Glutamatergic neuron (in vitro differentiated cells): ENCODE measurements around the gene REEP3. TPM values are rescaled to one million over a fixed set of nuclear protein-coding genes. Genes with fewer than 3 reads are reported as not detected.

ENCODE experiments used
- DNase-seq: peaks from one replicate; pipeline ENCODE4 v3.0.0; 2022
- H3K27ac Mint-ChIP-seq: one replicate; pipeline ENCODE4 v1.8.0; 2020; ENCODE audit warnings: mild to moderate bottlenecking, mixed read lengths, inconsistent platforms; ENCODE audit not compliant: unreplicated experiment
- H3K27me3 Mint-ChIP-seq: one replicate; pipeline ENCODE4 v1.8.0; 2020; ENCODE audit warnings: mild to moderate bottlenecking, moderate library complexity, mixed read lengths, inconsistent platforms; ENCODE audit not compliant: unreplicated experiment
- H3K36me3 Mint-ChIP-seq: one replicate; pipeline ENCODE4 v1.8.0; 2020; ENCODE audit warnings: mild to moderate bottlenecking, mixed read lengths, inconsistent platforms; ENCODE audit not compliant: unreplicated experiment
- H3K4me1 Mint-ChIP-seq: one replicate; pipeline ENCODE4 v1.8.0; 2020; ENCODE audit warnings: mild to moderate bottlenecking, low read depth, mixed read lengths, inconsistent platforms; ENCODE audit not compliant: unreplicated experiment
- H3K4me3 Mint-ChIP-seq: one replicate; pipeline ENCODE4 v1.8.0; 2020; ENCODE audit warnings: mild to moderate bottlenecking, mixed read lengths, inconsistent platforms; ENCODE audit not compliant: unreplicated experiment
- H3K9me3 Mint-ChIP-seq: one replicate; pipeline ENCODE4 v1.8.0; 2020; ENCODE audit warnings: mild to moderate bottlenecking, moderate library complexity, mixed read lengths, inconsistent platforms; ENCODE audit not compliant: unreplicated experiment
- CTCF ChIP-seq: fragments of 200-600 bp; sonication (generic); IDR thresholded peaks from one replicate; pipeline ENCODE4 v1.5.0; 2021; ENCODE audit not compliant: partially characterized antibody, unreplicated experiment
- total RNA-seq: library from RNA; stranded (reverse); fragmentation: NEBNext Ultra II Directional; extraction: Animal tissue kit (Norgen Biotek cat#: 25700); gene quantifications from one replicate; pipeline ENCODE4 v1.2.1, GENCODE V29; 2021; ENCODE audit not compliant: unreplicated experiment

REEP3 gene
- total RNA-seq, 1 donor from 2014 or later = 47.1 TPM

- DNase-seq = no peak
- no peak for TF ChIP-seq CTCF
- Mint-ChIP-seq H3K27ac (no peak overlapping the region), H3K4me1 (peaks cover 14% of the 10 kb centered on the region), H3K9me3 (no peaks in the 10 kb centered on the region), H3K4me3 (no peak overlapping the region), H3K36me3 (peaks cover 5% of the 10 kb centered on the region), H3K27me3 (no peaks in the 10 kb centered on the region)
Measured at GRCh38 chr10:63574011-63574410, 52.8 kb downstream of the REEP3 start.

- H3K27me3 Mint-ChIP-seq = no peaks in the 10 kb centered on the region
- no peak overlapping the region for H3K4me3 Mint-ChIP-seq
- TF ChIP-seq CTCF = no peak
- peaks cover 14% of the 10 kb centered on the region for H3K4me1 Mint-ChIP-seq
- peaks cover 5% of the 10 kb centered on the region for H3K36me3 Mint-ChIP-seq
- H3K9me3 Mint-ChIP-seq = no peaks in the 10 kb centered on the region
- no peak overlapping the region for H3K27ac Mint-ChIP-seq
- no peak for DNase-seq
Measured at GRCh38 chr10:63576501-63576900, 55.3 kb downstream of the REEP3 start.

- Mint-ChIP-seq H3K9me3 (no peaks in the 10 kb centered on the region), H3K4me1 (peaks cover 9% of the 10 kb centered on the region), H3K27me3 (no peaks in the 10 kb centered on the region), H3K27ac (no peak overlapping the region), H3K36me3 (peaks cover 5% of the 10 kb centered on the region), H3K4me3 (no peak overlapping the region)
- no peak for DNase-seq
- TF ChIP-seq CTCF = no peak
Measured at GRCh38 chr10:63578501-63578900, 57.3 kb downstream of the REEP3 start.

- H3K36me3 Mint-ChIP-seq = peaks cover 5% of the 10 kb centered on the region
- H3K27me3 Mint-ChIP-seq = no peaks in the 10 kb centered on the region
- no peak overlapping the region for H3K4me3 Mint-ChIP-seq
- no peak for TF ChIP-seq CTCF
- H3K27ac Mint-ChIP-seq = no peak overlapping the region
- no peaks in the 10 kb centered on the region for H3K9me3 Mint-ChIP-seq
- H3K4me1 Mint-ChIP-seq = peaks cover 9% of the 10 kb centered on the region
- no peak for DNase-seq
Measured at GRCh38 chr10:63579371-63580014, 58.3 kb downstream of the REEP3 start.

GRCh38 chr10:63582690-63583089, 61.5 kb downstream of the REEP3 start:
- Mint-ChIP-seq H3K27ac (no peak overlapping the region), H3K4me1 (peaks cover 10% of the 10 kb centered on the region), H3K27me3 (no peaks in the 10 kb centered on the region), H3K4me3 (no peak overlapping the region), H3K9me3 (no peaks in the 10 kb centered on the region), H3K36me3 (no peaks in the 10 kb centered on the region)
- no peak for DNase-seq
- TF ChIP-seq CTCF = no peak
